Cerebellar cortex (tissue), 1 donor: ENCODE results near the gene CH25H.

Experiments used
- DNase-seq: peaks from one replicate; pipeline ENCODE4 v3.0.0-alpha.2; 2015; ENCODE audit warnings: low spot score

CH25H gene

DNA sequence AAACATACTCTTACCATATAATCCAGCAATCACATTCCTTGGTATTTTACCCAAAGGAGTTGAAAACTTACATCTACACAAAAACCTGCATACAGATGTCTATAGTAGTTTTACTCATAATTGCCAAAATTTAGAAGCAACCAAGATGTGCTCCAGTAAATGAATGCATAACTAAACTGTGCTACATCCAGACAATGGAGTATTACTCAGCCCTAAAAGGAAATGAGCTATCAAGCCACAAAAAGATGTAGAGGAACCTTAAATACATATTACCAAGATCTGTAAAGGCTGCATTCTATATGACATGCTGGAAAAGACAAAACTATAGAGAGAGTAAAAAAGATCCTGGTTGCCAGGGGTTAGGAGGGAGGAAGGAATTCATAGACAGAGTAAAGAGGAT is 21.8 kb upstream of the CH25H start:
- DNase-seq, result no peak

GRCh38 chr10:89228146-89228545 is 21.0 kb upstream of the CH25H start:
- peak; percentile 78 for DNase-seq

- no peak for DNase-seq
These were observed 19.8 kb upstream of the CH25H start for GRCh38 chr10:89226891-89227290.

DNA sequence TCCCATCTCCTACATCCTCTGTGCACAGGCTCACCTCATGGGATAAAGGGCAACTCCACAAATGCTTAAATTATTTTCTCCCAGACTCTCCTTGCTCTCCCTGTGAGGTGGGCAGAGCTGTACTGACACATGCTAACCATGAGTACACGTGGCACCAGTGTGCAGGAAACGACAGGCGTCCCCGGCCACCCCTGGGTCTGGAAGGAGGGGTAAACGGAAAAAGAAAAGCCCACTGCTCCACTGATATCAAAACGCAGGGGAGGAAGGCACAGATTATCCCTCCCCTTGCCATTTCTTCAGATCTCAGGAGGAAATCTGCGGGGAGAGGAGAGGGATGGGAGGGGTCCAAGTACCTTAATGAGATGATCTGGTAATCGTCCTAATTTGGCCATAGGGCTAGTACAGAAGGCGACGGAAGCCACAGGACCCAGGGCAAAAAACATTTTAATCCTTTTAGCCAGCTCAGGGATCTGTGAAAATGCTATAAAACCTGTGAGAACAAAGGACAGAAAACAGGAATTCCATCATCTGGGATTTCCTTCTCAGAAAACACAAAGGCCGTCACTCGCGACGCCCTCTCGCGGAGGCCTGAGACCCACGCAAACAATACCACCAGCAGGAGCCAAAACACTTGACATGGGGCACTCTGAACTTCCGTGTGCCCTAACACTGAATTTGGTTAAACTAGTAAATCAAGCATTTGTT is 17.8 kb upstream of the CH25H start:
- DNase-seq, result no peak

DNA sequence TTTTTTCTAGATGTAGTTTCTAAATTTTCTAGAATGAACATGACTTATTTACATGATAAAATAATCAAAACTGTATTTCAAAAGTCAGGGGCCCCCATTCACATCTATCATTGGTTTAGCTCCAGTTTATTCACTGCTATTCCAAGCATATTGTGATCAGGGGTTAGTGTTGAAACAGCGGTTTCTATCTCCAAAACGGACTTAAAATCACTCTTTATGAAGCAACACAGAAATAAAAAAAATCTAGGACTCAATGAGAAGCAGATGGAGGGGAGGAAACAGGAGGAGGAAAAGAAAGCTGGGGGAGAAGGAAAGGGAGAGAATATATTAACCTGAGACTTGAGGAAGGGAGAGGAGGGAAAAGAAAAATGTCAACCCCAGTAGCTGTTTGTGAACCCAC is 14.8 kb upstream of the CH25H start:
- no peak for DNase-seq

- DNase-seq, result peak; percentile 44
These were observed 12.5 kb upstream of the CH25H start for GRCh38 chr10:89219513-89220218.

GRCh38 chr10:89217057-89217990 is 10.2 kb upstream of the CH25H start:
- peak; percentile 84 for DNase-seq

- DNase-seq, result no peak
These were observed 8.9 kb upstream of the CH25H start for GRCh38 chr10:89216056-89216455.

DNA sequence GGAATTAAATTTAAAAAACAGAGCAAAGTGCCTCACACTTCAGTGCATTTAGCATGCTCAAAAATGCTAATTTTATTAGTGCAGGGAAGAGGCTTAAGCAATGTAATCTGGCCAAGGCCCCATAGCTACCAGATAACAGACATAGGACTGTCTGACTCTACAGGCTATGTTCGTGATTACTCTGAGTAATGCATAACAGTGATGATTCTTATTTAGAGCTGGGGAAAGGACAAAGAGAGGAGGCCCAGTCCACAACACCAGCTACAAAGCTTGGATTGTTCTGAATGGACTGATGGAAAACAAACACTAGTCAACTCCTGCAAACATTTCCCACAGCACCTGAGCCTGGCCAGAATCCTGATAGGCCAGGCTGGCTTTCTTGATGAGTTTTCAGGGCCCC is 8.4 kb upstream of the CH25H start:
- no peak for DNase-seq

GRCh38 chr10:89214566-89215165 is 7.5 kb upstream of the CH25H start:
- DNase-seq, result no peak

DNA sequence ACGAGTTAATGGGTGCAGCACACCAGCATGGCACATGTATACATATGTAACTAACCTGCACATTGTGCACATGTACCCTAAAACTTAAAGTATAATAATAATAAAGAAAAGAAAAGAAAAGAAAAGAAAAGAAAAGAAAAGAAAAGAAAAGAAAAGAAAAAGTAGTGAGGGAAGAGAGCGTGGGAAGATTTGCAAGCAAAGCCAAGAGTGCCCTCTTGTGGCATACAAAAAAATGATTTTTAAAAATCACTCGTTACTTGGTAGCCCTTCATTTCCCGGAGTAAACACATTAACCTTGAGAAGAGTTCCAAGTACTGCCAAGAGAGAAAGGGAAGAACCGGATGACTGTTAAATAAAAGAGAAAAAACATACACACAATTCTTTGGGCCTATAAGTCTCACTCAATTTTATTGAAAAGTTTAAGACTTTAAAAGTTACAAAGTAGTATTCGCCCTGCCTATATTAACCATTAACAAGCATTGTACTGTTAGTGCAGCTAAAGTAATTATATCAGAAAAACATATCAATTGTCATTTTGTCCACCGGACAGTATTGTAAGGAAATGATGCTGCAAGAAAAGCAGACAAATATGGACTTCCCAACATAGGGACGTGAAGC is 6.2 kb upstream of the CH25H start:
- peak; percentile 53 for DNase-seq

GRCh38 chr10:89210794-89211425 is 3.8 kb upstream of the CH25H start:
- DNase-seq, result no peak

- no peak for DNase-seq
These were observed 2.6 kb upstream of the CH25H start for GRCh38 chr10:89209718-89210117.

DNA sequence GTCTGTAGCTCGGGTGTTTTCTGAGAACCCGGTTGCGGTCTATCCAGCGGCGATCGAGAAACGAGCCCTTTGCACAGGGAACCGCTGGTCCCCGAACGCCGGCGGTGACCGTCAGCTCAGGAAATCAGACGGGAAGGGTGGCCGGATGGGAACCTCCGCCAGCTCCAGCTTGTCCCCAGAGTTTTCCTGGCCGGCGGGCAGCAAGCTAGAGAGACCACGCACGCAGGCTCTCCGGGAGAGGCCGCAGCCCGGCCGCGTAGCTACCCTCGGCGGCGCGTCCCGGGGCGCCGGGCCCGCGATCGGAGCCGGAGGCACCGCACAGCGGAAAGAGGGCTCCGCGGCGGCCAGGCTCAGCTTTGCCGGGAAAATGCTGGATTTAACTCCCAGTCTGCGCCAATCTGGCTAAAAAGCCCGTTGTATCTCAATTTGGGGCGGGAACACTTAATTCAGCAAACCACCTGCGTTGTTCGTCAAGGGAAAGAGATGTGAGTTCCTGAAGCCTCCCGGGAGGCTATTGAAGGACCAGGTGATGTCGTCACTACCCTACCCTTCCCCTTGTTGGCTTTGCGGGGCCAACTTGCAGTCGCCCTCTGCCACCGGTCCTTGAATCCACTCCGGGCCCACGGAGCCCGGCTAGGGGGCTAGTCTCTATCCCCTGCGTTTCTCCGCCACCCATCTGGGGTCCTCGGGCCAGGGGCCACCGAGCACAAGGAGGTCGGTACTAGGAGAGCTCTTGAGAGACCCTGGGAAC is 859 bp upstream of the CH25H start:
- DNase-seq, result no peak

GRCh38 chr10:89206402-89207180 is 526 bp downstream of the CH25H start:
- no peak for DNase-seq

DNA sequence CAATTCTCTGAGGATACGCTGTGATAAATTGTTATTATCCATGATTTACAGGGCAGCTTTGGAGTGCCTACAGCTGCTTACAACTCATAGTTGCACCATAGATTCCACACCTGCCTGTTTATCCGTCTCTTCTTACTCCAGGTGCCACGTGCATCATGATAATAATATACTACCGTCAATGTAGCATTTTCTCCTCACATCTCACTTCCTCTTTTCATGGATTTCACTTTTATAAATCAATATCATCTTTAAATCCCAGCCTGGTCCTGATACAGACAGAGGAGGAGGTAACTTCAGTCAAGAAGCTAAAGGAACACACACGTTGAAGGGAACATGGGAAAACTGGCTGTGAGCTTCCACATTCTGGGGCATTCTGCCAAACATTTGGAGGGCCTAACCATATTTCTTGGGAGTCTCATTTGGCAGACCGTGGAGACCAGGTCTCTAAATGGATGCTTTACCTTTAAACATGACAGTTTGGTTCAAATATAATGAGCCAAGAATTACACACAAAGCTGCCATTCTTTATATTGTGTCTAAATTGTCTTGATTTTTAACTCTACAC is 2.4 kb downstream of the CH25H start:
- DNase-seq, result no peak

DNA sequence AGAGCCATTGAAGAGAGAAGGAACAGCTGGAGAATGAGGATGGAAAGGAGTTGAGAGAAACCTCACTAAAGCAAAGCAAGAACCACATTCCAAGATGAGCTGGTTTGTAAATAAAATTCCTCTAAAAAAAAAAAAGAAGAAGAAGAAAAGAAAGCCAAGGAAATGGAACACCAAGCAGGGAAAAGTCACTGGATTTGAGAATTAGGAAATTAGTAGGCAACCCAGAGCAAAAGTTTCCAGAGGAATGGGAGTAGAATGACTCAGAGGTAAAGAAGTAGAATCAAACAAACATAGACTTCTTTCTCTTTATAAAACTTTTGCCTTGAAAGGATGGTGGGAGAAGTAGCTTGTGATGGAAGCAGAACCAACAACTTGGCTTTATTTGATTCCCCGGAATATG is 3.9 kb downstream of the CH25H start:
- no peak for DNase-seq

GRCh38 chr10:89202033-89202425 is 5.1 kb downstream of the CH25H start:
- no peak for DNase-seq

GRCh38 chr10:89201345-89202032 is 5.6 kb downstream of the CH25H start:
- DNase-seq, result no peak
